H9 (cell line): ENCODE data around the gene B3GNT7. TPM values are rescaled to one million over a fixed set of nuclear protein-coding genes. Genes with fewer than 3 reads are reported as not detected.

Source experiments
- DNase-seq: peaks from one replicate; pipeline ENCODE4 v3.0.0-alpha.2; 2017
- H2AFZ ChIP-seq: one replicate; pipeline ENCODE4 v1.6.1; 2013; ENCODE audit warnings: mild to moderate bottlenecking, low read length, control low read depth, moderate library complexity
- H2AK5ac ChIP-seq: 2 replicates; pipeline ENCODE4 v1.6.1; 2013; ENCODE audit warnings: low read length, control low read depth, mixed read lengths; ENCODE audit not compliant: insufficient read length
- H2BK120ac ChIP-seq: one replicate; pipeline ENCODE4 v1.6.1; 2013; ENCODE audit warnings: low read depth, mild to moderate bottlenecking, low read length, control low read depth, inconsistent platforms; ENCODE audit not compliant: poor library complexity, severe bottlenecking
- H2BK12ac ChIP-seq: 2 replicates; pipeline ENCODE4 v1.6.1; 2013; ENCODE audit warnings: low read length, control low read depth, mixed read lengths, low read depth; ENCODE audit not compliant: insufficient read length
- H2BK15ac ChIP-seq: 2 replicates; pipeline ENCODE4 v1.6.1; 2013; ENCODE audit warnings: low read depth, low read length, control low read depth
- H2BK20ac ChIP-seq: one replicate; pipeline ENCODE4 v1.6.1; 2013; ENCODE audit warnings: low read depth, mild to moderate bottlenecking, low read length, control low read depth, inconsistent platforms; ENCODE audit not compliant: poor library complexity, severe bottlenecking
- H2BK5ac ChIP-seq: 2 replicates; pipeline ENCODE4 v1.6.1; 2013; ENCODE audit warnings: low read length, control low read depth, mixed read lengths; ENCODE audit not compliant: insufficient read length
- H3K14ac ChIP-seq: 2 replicates; pipeline ENCODE4 v1.6.1; 2013; ENCODE audit warnings: low read length, control low read depth; ENCODE audit not compliant: insufficient read depth
- H3K18ac ChIP-seq: 2 replicates; pipeline ENCODE4 v1.6.1; 2013; ENCODE audit warnings: low read depth, mild to moderate bottlenecking, mixed read lengths, low read length, control low read depth; ENCODE audit not compliant: insufficient read length
- H3K23ac ChIP-seq: 2 replicates; pipeline ENCODE4 v1.6.1; 2013; ENCODE audit warnings: low read length, control low read depth, mixed read lengths, low read depth; ENCODE audit not compliant: insufficient read length
- H3K23me2 ChIP-seq: 2 replicates; pipeline ENCODE4 v1.6.1; 2013; ENCODE audit warnings: low read depth, mild to moderate bottlenecking, mixed read lengths, low read length, control low read depth; ENCODE audit not compliant: insufficient read length, poor library complexity, severe bottlenecking
- H3K27ac ChIP-seq: 2 replicates; pipeline ENCODE4 v1.5.1; 2013; ENCODE audit warnings: low read length, control low read depth, mixed read lengths, low read depth; ENCODE audit not compliant: insufficient read length
- H3K27me3 ChIP-seq: 2 replicates; pipeline ENCODE4 v1.6.1; 2013; ENCODE audit warnings: low read length, control low read depth, inconsistent platforms; ENCODE audit not compliant: insufficient read depth
- H3K4ac ChIP-seq: 2 replicates; pipeline ENCODE4 v1.6.1; 2013; ENCODE audit warnings: low read depth, mild to moderate bottlenecking, control low read depth, inconsistent platforms, low read length, moderate library complexity
- H3K4me1 ChIP-seq: 2 replicates; pipeline ENCODE4 v1.6.1; 2013; ENCODE audit warnings: low read length, control low read depth, inconsistent platforms; ENCODE audit not compliant: insufficient read depth
- H3K4me2 ChIP-seq: 2 replicates; pipeline ENCODE4 v1.6.1; 2013; ENCODE audit warnings: low read length, control low read depth, mixed read lengths; ENCODE audit not compliant: insufficient read length, insufficient read depth
- H3K56ac ChIP-seq: 2 replicates; pipeline ENCODE4 v1.6.1; 2013; ENCODE audit warnings: low read depth, mild to moderate bottlenecking, mixed read lengths, low read length, control low read depth; ENCODE audit not compliant: insufficient read length
- H3K79me1 ChIP-seq: 2 replicates; pipeline ENCODE4 v1.6.1; 2013; ENCODE audit warnings: low read depth, mild to moderate bottlenecking, moderate library complexity, low read length, control low read depth, inconsistent platforms; ENCODE audit not compliant: insufficient read depth, poor library complexity, severe bottlenecking
- H3K79me2 ChIP-seq: 2 replicates; pipeline ENCODE4 v1.6.1; 2013; ENCODE audit warnings: low read length, control low read depth, inconsistent platforms; ENCODE audit not compliant: insufficient read depth
- H3K9ac ChIP-seq: 2 replicates; pipeline ENCODE4 v1.6.1; 2013; ENCODE audit warnings: low read length, control low read depth, mixed read lengths; ENCODE audit not compliant: insufficient read length; ENCODE audit errors: extremely low read depth
- H3K9me3 ChIP-seq: one replicate; pipeline ENCODE4 v1.6.1; 2013; ENCODE audit warnings: low read depth, low read length, inconsistent platforms; ENCODE audit not compliant: control insufficient read depth
- H3T11ph ChIP-seq: one replicate; pipeline ENCODE4 v1.6.1; 2013; ENCODE audit warnings: mild to moderate bottlenecking, low read length, control low read depth, inconsistent platforms
- H4K20me1 ChIP-seq: one replicate; pipeline ENCODE4 v1.6.1; 2013; ENCODE audit not compliant: control insufficient read depth, insufficient read length, insufficient read depth
- H4K5ac ChIP-seq: 2 replicates; pipeline ENCODE4 v1.6.1; 2013; ENCODE audit warnings: low read depth, mild to moderate bottlenecking, mixed read lengths, low read length, control low read depth; ENCODE audit not compliant: insufficient read length
- H4K8ac ChIP-seq: replicated peaks from 2 replicates; pipeline ENCODE4 v1.6.1; 2013; ENCODE audit warnings: low read length, control low read depth, mixed read lengths, low read depth; ENCODE audit not compliant: insufficient read length
- H4K91ac ChIP-seq: 2 replicates; pipeline ENCODE4 v1.6.1; 2013; ENCODE audit warnings: low read depth, mild to moderate bottlenecking, moderate library complexity, mixed read lengths, low read length, control low read depth; ENCODE audit not compliant: insufficient read length
- H3K27ac Mint-ChIP-seq, 3 experiments: 2 replicates in 2 of 3; 3 replicates in 1 of 3; pipeline ENCODE4 v1.8.0; 2020 to 2021; ENCODE audit warnings: mixed read lengths in 3 of 3, mild to moderate bottlenecking in 1 of 3, moderate library complexity in 1 of 3
- H3K27me3 Mint-ChIP-seq: 2 replicates; pipeline ENCODE4 v1.8.0; 2021; ENCODE audit warnings: low read depth, mild to moderate bottlenecking, moderate library complexity, mixed read lengths
- H3K36me3 Mint-ChIP-seq, 3 experiments: 2 replicates in 2 of 3; 3 replicates in 1 of 3; pipeline ENCODE4 v1.8.0; 2020 to 2021; ENCODE audit warnings: low read depth in 3 of 3, mixed read lengths in 3 of 3; ENCODE audit not compliant: insufficient read depth in 1 of 3
- H3K4me1 Mint-ChIP-seq, 2 experiments: 2 replicates each; pipeline ENCODE4 v1.8.0; 2020; ENCODE audit warnings: mixed read lengths in 2 of 2
- H3K4me3 Mint-ChIP-seq, 2 experiments: 2 replicates in 1 of 2; 3 replicates in 1 of 2; pipeline ENCODE4 v1.8.0; 2020 to 2021; ENCODE audit warnings: mild to moderate bottlenecking in 2 of 2, mixed read lengths in 2 of 2, moderate library complexity in 1 of 2
- H3K9me3 Mint-ChIP-seq, 2 experiments: 2 replicates in 1 of 2; 3 replicates in 1 of 2; pipeline ENCODE4 v1.8.0; 2020; ENCODE audit warnings: mild to moderate bottlenecking in 2 of 2, mixed read lengths in 2 of 2, moderate library complexity in 1 of 2
- CTCF ChIP-seq: fragments of 200-600 bp; sonication (generic); conservative IDR thresholded peaks from 3 replicates; pipeline ENCODE4 v1.8.0; 2021; ENCODE audit warnings: antibody characterized with exemption, mild to moderate bottlenecking
- WGBS: extraction: QIAGEN DNeasy Blood & Tissue Kit; methylation state at CpG from one replicate; pipeline ENCODE4 v1.1.7; 2013; ENCODE audit warnings: missing lambda C conversion rate, low lambda C conversion rate, mixed read lengths; ENCODE audit not compliant: insufficient read length; ENCODE audit errors: extremely low coverage; 5-methylcytosine and 5-hydroxymethylcytosine counted together
- total RNA-seq: library from RNA; stranded (reverse); gene quantifications from 2 replicates; pipeline ENCODE4 v1.2.1, GENCODE V29; 2021

Gene B3GNT7
- total RNA-seq, 1 experiment from 2014 or later = 42.2 TPM

GRCh38 chr2:231422056-231422455 is 26.5 kb downstream of the B3GNT7 start:
- no peak overlapping the region for H3K27ac ChIP-seq
- no peaks in the 10 kb centered on the region for H3K23me2 ChIP-seq
- H2BK120ac ChIP-seq = no peak overlapping the region
- no peak overlapping the region for H4K8ac ChIP-seq
- DNase-seq = no peak
- H3K4me3 Mint-ChIP-seq = no peak overlapping the region
- H2BK5ac ChIP-seq = no peak overlapping the region
- no peaks in the 10 kb centered on the region for H4K20me1 ChIP-seq
- no peak overlapping the region for H3K23ac ChIP-seq
- H4K91ac ChIP-seq = no peak overlapping the region
- H3K79me2 ChIP-seq = no peaks in the 10 kb centered on the region
- H3K4me1 ChIP-seq = no peaks in the 10 kb centered on the region; the same call in 1 of the 2 replicates
- no peak overlapping the region for H3K14ac ChIP-seq
- H3K9ac ChIP-seq = no peak overlapping the region
- peaks cover 13 to 25% of the 10 kb centered on the region in 2 experiments for H3K4me1 Mint-ChIP-seq
- no peaks in the 10 kb centered on the region for H3K27me3 ChIP-seq
- H3K4me2 ChIP-seq = no peak overlapping the region
- no peak overlapping the region for H2BK20ac ChIP-seq
- no peak overlapping the region for H3K18ac ChIP-seq
- no peaks in the 10 kb centered on the region for H3K9me3 ChIP-seq
- no CpG with 5 or more reads among the region's 2 CpGs for WGBS
- no peaks in the 10 kb centered on the region for H3K9me3 Mint-ChIP-seq
- H2BK15ac ChIP-seq = no peak overlapping the region
- no peak overlapping the region for H3K27ac Mint-ChIP-seq
- no peaks in the 10 kb centered on the region for H3K79me1 ChIP-seq
- no peak overlapping the region for H3K4ac ChIP-seq
- H2AFZ ChIP-seq = no peak overlapping the region
- no peak for TF ChIP-seq CTCF
- no peak overlapping the region for H2AK5ac ChIP-seq
- no peak overlapping the region for H2BK12ac ChIP-seq
- no peak overlapping the region for H3K56ac ChIP-seq
- H3T11ph ChIP-seq = no peak overlapping the region
- H4K5ac ChIP-seq = no peak overlapping the region
- peaks cover 0 to 2% (median 1%) of the 10 kb centered on the region in 3 experiments; a peak in 4 of 7 replicates for H3K36me3 Mint-ChIP-seq
- H3K27me3 Mint-ChIP-seq = peaks cover 6% of the 10 kb centered on the region
